NK-92 (cell line): ENCODE measurements around the gene UTP18.
"Not testable (repeated sequence)": the region's sequence is repeated elsewhere in the genome, so short reads cannot be mapped to it uniquely, and the experiment has no call there.

Source experiments
- DNase-seq: peaks from one replicate; lab custom pipeline; 2025; ENCODE audit not compliant: unreplicated experiment; lab: John Stamatoyannopoulos, UW

The UTP18 gene

DNA sequence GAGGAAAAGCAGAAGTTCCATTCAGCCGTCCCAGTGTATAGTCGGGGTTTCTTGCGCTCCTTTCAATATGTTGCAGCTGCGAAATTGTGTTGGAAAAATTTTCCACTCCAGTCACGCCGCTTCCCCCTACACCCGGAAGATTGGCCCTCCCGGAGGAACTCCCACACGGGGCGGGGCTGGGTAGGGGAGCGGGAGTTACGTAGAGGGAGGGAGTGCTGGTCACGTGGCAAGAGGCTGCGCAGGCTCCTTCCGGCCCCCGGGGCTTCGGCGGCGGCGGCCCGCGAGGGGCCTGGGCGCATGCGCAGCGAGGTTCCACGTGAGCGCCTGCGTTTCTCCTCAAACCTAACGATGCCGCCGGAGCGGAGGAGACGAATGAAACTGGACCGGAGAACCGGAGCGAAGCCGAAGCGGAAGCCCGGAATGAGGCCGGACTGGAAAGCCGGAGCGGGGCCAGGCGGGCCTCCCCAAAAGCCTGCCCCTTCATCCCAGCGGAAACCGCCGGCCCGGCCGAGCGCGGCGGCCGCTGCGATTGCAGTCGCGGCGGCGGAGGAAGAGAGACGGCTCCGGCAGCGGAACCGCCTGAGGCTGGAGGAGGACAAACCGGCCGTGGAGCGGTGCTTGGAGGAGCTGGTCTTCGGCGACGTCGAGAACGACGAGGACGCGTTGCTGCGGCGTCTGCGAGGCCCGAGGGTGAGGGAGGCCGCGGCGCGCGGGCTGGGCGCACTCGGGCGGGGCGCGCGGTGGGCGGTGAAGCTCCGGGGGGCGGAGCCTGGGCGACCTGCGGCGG is at the start of gene UTP18:
Gene UTP18 (plus strand): TSS at position 310 of the 787 bp plus-strand sequence. CDS start 39 bp downstream, at position 349.
- peak; percentile 80 for DNase-seq

DNA sequence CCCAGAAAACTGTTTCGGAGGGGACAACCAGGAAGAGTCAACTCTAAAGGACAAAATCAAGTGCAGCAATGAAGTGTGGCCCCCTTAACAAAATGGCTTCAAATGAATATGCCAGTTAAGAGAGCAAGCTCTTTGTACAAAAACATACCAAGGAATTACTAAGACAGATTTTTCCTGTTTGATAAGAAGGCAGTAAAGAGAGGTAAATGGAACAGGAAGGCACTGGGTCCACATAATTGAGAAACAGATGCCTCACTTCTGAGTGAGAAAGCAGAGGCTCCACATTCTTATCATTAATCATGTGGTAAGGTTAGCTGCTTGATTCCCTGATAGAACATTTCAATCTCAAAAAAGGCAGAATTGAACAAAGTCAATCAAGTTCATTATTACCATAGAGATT is 45.4 kb upstream of the UTP18 start:
- no peak for DNase-seq

DNA sequence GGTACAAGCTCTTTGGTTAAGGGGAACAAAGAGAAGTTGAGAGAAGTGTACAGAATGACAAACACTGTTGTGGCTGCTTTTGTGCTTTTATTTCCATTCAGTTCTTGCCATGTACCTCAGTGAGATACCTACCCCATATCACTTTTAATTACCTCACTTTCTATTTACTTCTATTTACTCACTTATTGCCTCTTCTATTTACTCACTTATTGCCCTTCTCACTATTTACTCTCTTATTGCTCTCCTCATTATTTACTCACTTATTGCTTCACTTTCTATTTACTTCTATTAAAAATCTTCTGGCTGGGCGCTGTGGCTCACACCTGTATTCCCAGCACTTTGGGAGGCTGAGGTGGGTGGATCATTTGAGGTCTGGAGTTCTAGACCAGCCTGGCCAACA is 42.4 kb upstream of the UTP18 start:
- no peak for DNase-seq

DNA sequence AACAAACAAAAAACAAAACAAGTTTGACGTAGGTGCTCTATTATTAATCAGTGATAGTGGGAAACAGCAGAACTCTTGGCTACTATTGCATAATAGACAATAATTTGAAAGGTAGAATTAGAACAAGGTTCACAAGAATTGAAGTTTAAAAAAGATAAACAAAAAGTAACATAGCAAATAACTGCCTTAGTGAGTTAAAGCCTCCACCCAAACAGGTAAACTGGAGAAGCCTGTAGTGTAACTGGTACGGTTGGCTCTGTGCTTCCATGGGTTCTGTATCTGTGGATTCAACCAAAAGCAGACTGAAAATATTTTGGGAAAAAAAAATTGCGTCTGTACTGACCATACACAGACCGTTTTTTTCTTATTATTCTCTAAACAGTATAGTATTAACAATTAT is 39.0 kb upstream of the UTP18 start:
- DNase-seq, result no peak

DNA sequence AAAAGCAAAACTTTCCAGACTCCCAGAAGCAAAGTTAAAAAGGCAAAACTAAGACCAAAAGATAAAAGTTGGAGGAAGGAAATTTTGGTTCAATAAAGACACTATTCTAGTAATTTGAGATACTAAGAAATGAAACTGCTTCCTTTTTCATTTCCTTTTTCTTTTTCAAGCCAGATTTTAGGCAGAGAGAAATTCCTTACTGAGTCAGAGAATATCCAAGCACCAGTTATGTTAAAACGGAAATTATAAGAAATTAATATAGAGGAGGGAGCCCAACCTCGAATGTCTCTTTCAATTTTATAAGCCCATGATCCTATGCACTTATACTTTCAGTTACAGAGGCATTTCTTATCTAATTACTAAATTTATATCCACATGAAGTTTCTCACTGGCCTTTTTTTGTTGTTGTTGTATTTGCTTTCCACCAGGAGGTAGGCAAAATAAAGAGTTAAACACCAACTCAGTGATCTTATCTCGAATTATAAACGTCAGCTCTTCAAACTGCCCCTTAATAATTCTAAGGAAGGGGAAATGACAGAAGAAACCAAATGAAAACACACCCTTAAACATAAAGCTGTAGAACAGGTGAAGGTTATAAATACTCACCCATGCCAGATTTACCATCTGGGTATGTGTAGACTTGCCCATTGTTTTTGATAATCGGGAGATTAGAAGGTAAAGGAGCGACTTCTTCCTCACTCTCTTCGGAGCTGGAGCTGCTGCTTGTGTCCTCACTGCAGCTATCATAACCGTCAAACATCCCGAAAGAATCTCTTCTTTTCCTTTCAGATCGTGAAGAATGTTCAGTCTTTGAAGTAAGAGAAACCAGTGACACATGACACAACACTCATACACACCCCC is 35.7 kb upstream of the UTP18 start:
- no peak for DNase-seq

DNA sequence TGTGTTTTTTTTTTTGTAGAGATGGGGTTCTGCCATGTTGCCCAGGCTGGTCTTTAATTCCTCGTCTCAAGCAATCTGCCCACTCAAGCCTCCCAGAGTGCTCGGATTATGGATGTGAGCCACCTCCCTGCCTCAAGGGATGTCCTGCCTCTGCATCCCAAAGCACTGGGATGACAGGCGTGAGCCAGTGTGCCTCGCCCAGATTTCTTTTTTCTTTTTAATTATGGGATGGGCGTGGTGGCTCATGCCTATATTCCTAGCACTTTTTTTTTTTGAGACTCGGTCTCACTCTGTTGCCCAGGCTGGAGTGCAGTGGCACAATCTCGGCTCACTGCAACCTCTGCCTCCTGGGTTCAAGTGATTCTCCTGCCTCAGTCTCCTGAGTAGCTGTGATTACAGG is 34.8 kb upstream of the UTP18 start:
- DNase-seq, result not testable (repeated sequence)

DNA sequence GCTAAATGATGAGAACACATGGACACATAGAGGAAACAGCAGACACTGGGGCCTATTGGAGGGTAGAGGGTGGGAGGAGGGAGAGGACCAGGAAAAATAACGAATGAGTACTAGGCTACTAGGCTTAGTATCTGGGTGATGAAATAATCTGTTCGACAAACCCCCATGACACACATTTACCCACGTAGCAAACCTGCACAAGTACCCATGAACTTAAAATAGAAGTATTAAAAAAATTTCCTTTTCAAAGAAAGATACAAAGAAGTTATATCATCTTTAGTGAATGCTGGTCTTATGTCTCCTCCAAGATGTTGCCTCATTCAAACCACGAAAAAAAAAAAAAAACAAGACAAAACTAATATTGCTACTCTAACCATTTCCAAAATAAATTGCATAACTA is 32.2 kb upstream of the UTP18 start:
- DNase-seq, result no peak

DNA sequence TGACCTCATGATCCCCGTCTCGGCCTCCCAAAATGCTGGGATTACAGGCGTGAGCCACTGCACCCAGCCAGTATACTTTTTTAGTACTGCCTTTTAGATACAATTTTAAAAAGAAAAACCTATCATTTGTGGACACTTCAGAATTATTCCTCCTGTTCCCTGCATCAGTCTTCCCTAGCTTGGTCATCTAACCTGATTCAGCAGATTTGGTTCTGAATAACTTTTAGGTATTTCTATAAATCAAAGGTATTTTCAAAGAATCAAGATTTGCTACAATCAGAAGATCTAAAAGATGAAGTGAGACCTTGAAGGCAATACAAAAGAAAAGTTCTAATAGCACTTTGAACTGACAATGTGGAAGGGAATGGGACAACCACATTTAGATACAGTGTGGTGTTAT is 30.5 kb upstream of the UTP18 start:
- no peak for DNase-seq

DNA sequence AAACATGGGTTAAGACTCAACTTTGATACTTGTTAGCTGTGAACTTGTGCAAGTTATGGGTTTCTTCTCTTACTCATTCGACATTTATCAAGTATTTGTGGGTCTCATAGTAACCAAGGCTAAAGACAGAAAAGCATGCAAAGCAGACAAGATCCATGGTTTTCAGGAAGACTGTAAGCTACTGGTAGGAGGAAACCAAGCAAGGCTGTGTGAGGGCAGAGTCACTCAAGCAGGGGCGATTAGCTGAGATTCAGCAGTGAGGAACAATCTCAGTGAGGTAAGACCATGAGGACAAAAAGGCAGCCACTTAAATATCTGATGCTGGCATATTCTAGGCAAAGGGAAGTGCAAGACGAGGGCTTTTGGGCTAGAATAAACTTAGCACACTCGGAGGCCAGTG is 30.0 kb upstream of the UTP18 start:
- no peak for DNase-seq

DNA sequence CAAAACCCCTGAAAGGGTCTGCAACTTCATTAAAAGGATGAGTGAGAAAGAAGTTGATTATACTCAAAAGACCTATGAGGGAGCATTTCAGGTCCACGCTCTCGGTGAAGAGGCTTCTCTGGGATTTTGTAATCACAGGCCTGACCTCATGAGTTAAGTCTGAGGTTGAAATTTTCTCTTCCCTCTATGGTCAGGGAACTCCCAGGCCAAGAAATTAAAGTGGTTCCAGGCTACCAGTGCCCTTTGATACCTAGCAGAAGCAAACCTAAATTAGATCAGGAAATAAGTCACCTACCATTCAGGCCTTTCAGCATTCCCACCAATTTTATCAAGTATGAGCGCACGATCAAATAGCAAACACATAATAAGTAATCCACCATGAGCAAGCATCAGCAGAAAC is 28.3 kb upstream of the UTP18 start:
- DNase-seq, result no peak

DNA sequence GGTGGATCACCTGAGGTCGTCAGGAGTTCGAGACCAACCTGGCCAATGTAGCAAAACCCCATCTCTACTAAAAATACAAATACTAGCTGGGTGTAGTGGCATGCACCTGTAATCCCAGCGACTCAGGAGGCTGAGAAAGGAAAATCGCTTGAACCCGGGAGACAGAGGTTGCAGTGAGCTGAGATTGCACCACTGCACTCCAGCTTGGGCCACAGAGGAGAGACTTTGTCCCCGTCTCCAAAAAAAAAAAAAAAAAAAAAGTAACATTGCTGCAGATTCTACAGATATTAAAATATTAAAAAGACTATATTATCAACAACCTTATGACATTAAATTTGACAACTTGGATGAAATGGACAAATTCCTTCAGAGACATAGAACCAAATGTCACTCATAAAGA is 26.2 kb upstream of the UTP18 start:
- no peak for DNase-seq

DNA sequence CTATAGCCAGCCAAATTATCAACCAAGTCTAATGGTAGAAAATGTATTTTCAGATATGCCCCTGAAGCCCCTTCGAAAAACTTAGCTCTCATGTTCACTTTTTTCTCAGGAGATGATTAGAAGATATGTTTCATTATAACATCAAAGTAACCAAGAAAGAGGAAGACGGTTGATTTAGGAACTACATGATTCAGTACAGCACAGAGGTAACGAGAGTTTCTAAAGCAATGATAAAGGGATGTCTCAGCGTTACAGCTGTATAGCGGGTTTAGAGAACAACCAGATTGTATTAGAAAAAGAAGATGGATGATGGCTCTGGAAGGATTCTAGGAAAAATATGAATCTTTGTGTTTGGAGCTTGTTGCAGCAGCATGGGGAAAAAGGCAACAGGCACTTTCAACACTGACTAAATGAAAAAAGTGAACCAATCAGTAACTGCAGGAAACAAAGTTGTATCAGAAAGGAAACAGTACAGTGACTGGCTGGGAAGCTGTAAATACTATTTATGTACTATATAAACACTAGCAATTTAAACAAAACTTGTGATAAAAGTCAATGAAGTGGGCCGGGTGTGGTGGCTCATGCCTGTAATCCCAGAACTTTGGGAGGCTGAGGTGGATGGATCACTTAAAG is 22.0 kb upstream of the UTP18 start:
- no peak for DNase-seq

DNA sequence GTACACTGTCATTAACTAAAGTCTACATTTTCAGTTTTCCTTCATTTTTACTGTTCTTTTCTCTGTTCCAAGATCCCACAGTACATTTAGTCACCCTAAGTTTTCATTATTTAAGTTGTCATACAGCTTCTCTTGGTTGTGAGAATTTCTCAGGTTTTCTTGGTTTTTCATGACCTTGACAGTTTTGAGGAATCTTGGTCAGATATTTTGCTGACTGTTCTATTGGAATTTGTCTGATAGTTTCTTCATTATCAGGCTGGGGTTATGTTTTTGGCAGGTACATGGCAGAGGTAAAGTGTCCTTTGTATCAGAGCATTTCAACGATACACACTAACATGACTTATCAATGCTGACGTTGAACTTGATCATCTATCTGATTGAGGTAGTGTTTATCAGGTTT is 20.1 kb upstream of the UTP18 start:
- no peak for DNase-seq

DNA sequence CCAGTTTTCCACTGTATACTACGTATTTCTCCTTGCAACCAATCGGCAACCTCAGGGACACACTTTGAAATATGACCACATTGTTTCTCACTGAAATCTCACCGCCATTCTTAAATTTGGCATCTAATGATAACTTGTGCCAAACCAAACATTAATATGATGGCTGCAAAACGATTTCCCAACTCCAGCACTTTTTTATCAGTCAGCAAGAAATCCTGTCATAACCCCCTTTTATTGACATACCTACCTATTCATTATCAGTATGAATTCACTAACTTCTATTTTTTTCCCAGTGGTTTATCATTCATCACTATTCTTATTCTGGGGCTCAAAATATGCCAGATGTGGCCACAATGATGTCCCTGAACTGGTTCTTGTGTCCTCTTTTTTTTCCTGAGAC is 16.3 kb upstream of the UTP18 start:
- DNase-seq, result no peak

DNA sequence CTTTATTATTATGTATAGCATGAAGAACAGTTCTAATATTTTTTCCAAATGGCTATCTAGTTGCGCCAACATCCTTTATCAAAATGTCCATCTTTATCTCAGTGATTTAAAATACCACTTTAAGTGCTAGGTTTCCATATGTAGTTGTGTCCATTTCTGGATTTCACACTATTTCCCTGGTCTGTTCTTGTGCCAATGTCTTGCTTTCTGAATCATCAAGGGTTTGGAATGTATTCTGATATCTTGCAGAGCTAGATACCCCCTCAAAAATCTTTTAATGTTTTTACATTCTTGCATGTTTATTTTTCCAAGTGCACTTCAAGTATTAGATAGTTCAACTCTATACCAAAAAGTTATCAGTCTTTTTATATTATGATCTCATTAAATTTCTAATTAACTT is 14.8 kb upstream of the UTP18 start:
- no peak for DNase-seq

DNA sequence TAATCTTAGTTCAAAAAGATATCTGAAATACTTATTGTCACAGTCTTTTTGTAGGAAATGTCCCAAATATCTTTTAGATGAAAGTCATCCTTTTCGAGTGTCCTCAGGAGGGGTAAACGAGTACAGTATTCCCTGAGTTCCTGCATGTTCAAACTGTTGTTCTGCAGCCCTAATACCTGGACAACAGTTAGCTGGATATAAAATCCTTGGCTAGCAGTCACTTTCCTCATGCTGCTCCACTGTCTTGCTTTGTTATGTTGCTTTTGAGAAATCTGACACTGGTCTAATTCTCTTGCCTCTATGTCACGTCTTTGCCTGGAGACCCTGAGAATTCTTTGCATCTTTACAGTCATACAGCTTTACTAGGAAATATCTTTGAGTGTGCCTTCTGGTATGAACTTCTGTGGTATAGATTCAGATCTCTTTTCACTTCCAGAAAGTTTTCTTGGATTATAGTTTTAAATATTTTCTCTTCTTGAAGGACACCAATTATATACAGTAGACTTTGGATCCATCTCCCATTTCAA is 10.0 kb upstream of the UTP18 start:
- DNase-seq, result no peak

DNA sequence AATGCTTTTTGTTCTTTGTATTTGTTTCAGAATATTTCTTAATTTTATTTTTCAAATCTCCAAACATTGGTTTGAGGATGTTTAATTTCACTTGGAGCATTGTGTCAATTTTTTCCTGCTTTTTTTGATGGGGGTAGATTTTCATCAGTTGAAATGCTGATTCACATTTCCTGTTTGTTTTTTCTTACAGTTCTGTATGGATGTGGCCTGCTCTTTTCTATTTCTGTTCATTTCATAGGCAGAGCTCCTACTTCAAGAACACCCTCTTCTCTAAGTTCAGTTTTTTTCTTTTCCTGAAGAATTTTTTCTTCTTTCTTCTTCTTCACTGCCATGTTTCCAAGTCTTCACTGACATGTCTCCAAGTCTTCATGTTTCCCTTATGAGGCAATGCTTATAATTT is 9.3 kb upstream of the UTP18 start:
- no peak for DNase-seq

DNA sequence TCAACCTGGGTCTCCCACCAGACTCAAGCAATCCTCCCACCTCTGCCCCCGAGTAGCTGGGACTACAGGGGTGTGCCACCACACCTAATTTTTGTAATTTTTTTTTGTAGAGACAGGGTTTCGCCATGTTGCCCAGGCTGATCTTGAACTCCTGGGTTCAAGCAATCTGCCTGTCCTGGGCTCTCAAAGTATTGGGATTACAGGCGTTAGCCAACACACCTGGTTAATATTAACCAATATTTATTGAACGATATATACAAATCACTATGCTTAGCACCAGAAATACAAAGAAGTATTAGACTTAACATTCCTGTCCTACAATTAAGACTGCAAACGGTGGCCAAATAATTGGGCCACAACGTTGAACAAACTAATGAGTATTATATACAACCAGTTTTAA is 4.7 kb upstream of the UTP18 start:
- DNase-seq, result no peak

DNA sequence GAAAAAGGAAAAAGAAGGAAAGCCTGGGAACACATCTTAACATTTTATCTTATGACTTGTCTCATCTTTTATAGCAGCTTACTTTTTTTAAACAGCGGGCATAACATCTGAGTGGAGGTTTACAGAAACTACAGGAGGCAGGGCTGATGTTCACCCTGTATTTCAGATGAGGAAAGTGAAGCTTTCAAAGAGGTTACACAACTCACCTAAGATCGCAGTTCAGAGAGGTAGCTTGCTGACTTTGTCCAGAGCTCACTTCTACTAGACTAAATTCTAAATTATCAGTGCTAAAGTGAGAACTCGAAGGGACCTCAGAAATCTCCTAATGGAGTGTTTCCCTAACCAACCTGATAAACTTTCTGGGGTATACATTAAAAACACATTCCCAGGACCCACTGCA is 4.2 kb upstream of the UTP18 start:
- DNase-seq, result no peak

DNA sequence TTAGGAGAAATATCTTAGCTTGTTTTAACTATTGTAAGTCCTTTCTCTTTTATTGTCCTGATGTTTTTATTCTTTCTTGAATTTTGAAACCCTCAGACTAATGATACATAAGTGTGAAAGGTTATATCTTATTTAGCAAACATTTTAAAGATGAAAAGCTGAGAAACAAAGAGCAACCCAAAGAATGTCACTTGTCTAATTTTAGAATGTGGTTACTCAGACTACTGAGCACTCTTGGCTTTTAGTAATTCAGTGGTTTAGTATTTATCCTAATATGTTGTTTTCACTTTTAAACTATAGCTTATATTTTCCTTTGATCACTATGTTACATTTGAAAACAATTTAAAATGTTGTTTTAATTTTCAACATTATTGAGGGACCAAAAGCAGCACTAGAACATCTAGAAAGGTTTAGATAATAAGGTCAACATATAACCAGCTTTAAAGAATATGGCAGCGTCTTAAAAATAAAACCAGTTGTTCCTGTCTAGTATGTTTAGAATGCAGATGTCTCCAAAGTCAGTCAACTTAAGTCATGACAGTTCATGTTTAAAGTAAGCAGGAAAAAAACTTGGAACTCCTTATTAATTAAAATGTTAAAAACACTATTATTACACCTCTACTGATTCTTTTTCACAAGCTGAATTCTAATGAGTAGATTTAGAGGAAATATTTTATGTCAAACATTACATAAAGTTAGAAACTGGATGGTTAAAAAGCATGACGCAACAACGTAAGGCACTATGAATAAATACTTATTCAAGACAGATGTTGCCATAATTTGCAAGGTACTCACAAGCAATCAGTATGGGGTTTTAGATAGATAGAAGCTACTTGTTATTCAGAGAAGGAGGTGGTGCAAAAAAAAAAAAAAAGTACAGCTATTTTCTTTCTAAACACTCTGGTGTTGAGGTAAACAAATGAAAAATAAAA is 2.9 kb upstream of the UTP18 start:
- no peak for DNase-seq
